ENCODE results near the gene GNAI3.

GNAI3 gene

GRCh38 chr1:109527098-109527811 lies 21.2 kb upstream of the GNAI3 start:
- DNase-seq: no peak

- peak in 1 of 2 experiments; percentile 70 for DNase-seq
Measured at GRCh38 chr1:109527846-109528695, 20.3 kb upstream of the GNAI3 start.

- DNase-seq: no peak
Measured at GRCh38 chr1:109528712-109529111, 19.7 kb upstream of the GNAI3 start.

- peak in 1 of 2 experiments; percentile 62 for DNase-seq
Measured at GRCh38 chr1:109529881-109530456, 18.4 kb upstream of the GNAI3 start.

GRCh38 chr1:109530457-109531087 lies 17.8 kb upstream of the GNAI3 start:
- peak; percentile 69 to 84 for DNase-seq

- no peak for DNase-seq
Measured at GRCh38 chr1:109531380-109531779, 17.0 kb upstream of the GNAI3 start.

GRCh38 chr1:109531826-109532364 lies 16.5 kb upstream of the GNAI3 start:
- no peak for DNase-seq

- peak; percentile 78 to 85 for DNase-seq
Measured at GRCh38 chr1:109532365-109533136, 15.9 kb upstream of the GNAI3 start.

GRCh38 chr1:109534307-109534858 lies 14.0 kb upstream of the GNAI3 start:
- DNase-seq: no peak

- DNase-seq: no peak
Measured at GRCh38 chr1:109535481-109535880, 12.9 kb upstream of the GNAI3 start.

- peak; percentile 41 to 71 for DNase-seq
Measured at GRCh38 chr1:109535971-109536491, 12.4 kb upstream of the GNAI3 start.

GRCh38 chr1:109537450-109538178 lies 10.8 kb upstream of the GNAI3 start:
- no peak for DNase-seq

- no peak for DNase-seq
Measured at GRCh38 chr1:109538827-109539555, 9.4 kb upstream of the GNAI3 start.

- no peak for DNase-seq
Measured at GRCh38 chr1:109539676-109540075, 8.7 kb upstream of the GNAI3 start, which contains the start of gene GPR61. Gene GPR61 (plus strand): TSS chr1:109539872. CDS start chr1:109543023, 3,151 bp downstream.

GRCh38 chr1:109541102-109541501 lies 7.3 kb upstream of the GNAI3 start:
- no peak for DNase-seq

GRCh38 chr1:109542657-109543056 lies 5.8 kb upstream of the GNAI3 start:
- DNase-seq: no peak

- no peak for DNase-seq
Measured at GRCh38 chr1:109543283-109543987, 5.0 kb upstream of the GNAI3 start.

- DNase-seq: no peak
Measured at GRCh38 chr1:109543988-109544735, 4.3 kb upstream of the GNAI3 start.
